Measurements from ENCODE around the gene LRRN2. TPM values are rescaled to one million over a fixed set of nuclear protein-coding genes. Genes with fewer than 3 reads are reported as not detected.

LRRN2 gene
- total RNA-seq, 1 experiment from 2014 or later = 2.0 TPM

GRCh38 chr1:204647114-204647804 lies 38.3 kb downstream of the LRRN2 start:
- no TSS peak for BruUV-seq (replicated peaks)
- intact Hi-C loops (cut with micrococcal nuclease; ENCODE audit: unreplicated experiment) (no loop called here), in situ Hi-C loops (cut with HindIII; ENCODE audit: low pct_unique_long_range_greater_than_20kb, low sequenced_read_pairs) (no loop called here)
- ChIA-PET CTCF (no interaction called here), POLR2A (no interaction called here)
- Histone ChIP-seq H3K9me3 (ENCODE audit: control insufficient read depth, insufficient read depth, low read depth, low read length) (no peaks in the 10 kb centered on the region), H3K27me3 (ENCODE audit: control insufficient read depth, insufficient read depth, low read length) (no peaks in the 10 kb centered on the region), H3K4me3 (ENCODE audit: low read depth in 2 of 2, low read length in 2 of 2) (no peak overlapping the region), H3K36me3 (ENCODE audit: control insufficient read depth, insufficient read depth, low read length) (no peaks in the 10 kb centered on the region), H3K4me1 (ENCODE audit: control insufficient read depth, insufficient read depth, low read length) (no peaks in the 10 kb centered on the region), H3K27ac (ENCODE audit: low read length) (no peak overlapping the region)
- TF ChIP-seq, protein P1, sequence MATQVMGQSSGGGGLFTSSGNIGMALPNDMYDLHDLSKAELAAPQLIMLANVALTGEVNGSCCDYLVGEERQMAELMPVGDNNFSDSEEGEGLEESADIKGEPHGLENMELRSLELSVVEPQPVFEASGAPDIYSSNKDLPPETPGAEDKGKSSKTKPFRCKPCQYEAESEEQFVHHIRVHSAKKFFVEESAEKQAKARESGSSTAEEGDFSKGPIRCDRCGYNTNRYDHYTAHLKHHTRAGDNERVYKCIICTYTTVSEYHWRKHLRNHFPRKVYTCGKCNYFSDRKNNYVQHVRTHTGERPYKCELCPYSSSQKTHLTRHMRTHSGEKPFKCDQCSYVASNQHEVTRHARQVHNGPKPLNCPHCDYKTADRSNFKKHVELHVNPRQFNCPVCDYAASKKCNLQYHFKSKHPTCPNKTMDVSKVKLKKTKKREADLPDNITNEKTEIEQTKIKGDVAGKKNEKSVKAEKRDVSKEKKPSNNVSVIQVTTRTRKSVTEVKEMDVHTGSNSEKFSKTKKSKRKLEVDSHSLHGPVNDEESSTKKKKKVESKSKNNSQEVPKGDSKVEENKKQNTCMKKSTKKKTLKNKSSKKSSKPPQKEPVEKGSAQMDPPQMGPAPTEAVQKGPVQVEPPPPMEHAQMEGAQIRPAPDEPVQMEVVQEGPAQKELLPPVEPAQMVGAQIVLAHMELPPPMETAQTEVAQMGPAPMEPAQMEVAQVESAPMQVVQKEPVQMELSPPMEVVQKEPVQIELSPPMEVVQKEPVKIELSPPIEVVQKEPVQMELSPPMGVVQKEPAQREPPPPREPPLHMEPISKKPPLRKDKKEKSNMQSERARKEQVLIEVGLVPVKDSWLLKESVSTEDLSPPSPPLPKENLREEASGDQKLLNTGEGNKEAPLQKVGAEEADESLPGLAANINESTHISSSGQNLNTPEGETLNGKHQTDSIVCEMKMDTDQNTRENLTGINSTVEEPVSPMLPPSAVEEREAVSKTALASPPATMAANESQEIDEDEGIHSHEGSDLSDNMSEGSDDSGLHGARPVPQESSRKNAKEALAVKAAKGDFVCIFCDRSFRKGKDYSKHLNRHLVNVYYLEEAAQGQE (IDR thresholded peaks at IDR 0.05; ENCODE audit: insufficient read depth in 1 of 2, low read depth in 2 of 2, low read length in 1 of 2) = peak; percentile 90 to 92
- TF ChIP-seq, protein P2, sequence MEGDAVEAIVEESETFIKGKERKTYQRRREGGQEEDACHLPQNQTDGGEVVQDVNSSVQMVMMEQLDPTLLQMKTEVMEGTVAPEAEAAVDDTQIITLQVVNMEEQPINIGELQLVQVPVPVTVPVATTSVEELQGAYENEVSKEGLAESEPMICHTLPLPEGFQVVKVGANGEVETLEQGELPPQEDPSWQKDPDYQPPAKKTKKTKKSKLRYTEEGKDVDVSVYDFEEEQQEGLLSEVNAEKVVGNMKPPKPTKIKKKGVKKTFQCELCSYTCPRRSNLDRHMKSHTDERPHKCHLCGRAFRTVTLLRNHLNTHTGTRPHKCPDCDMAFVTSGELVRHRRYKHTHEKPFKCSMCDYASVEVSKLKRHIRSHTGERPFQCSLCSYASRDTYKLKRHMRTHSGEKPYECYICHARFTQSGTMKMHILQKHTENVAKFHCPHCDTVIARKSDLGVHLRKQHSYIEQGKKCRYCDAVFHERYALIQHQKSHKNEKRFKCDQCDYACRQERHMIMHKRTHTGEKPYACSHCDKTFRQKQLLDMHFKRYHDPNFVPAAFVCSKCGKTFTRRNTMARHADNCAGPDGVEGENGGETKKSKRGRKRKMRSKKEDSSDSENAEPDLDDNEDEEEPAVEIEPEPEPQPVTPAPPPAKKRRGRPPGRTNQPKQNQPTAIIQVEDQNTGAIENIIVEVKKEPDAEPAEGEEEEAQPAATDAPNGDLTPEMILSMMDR (IDR thresholded peaks at IDR 0.05) = no peak
- TF ChIP-seq TCF7L2 (IDR thresholded peaks at IDR 0.05; ENCODE audit: low read depth, low read length) = peak; percentile 95
- DNase-seq (ENCODE audit: low read depth, low spot score) = no peak
- peak; percentile 65; the same call in 1 of the 2 replicates for ATAC-seq

DNA sequence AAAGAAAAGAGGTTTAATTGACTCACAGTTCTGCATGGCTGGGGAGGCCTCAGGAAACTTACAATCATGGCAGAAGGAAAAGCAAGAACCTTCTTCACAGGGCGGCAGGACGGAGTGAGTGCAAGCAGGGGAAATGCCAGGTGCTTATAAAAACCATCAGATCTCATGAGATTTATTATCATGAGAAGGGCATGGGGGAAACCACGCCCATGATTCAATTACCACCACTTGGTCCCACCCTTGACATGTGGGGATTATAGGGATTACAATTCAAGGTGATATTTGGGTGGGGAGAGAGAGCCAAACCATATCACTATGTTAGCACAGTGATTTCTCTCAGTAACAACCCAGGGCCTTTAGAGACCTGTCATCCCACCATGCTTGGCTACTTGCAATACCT lies 39.9 kb downstream of the LRRN2 start:
- no TSS peak for BruUV-seq (replicated peaks)
- intact Hi-C loops (cut with micrococcal nuclease; ENCODE audit: unreplicated experiment) = no loop called here
- TF ChIP-seq POLR2AphosphoS5 (IDR thresholded peaks at IDR 0.05; ENCODE audit: low read depth, low read length) = no peak
- no peak for TF ChIP-seq TCF7L2 (IDR thresholded peaks at IDR 0.05; ENCODE audit: low read depth, low read length)
- TF ChIP-seq, protein P2 (IDR thresholded peaks at IDR 0.05) = no peak
- TF ChIP-seq SIN3A (IDR thresholded peaks at IDR 0.05; ENCODE audit: borderline replicate concordance, insufficient read depth, low read depth, low read length) = no peak
- TF ChIP-seq, protein P1 (IDR thresholded peaks at IDR 0.05; ENCODE audit: insufficient read depth in 1 of 2, low read depth in 2 of 2, low read length in 1 of 2) = no peak
- no peak overlapping the region for H3K27ac ChIP-seq (ENCODE audit: low read length)
- DNase-seq (ENCODE audit: low read depth, low spot score) (no peak), ATAC-seq (no peak)
- no peak overlapping the region for H3K4me3 ChIP-seq (ENCODE audit: low read depth in 2 of 2, low read length in 2 of 2)
- H3K4me1 ChIP-seq (ENCODE audit: control insufficient read depth, insufficient read depth, low read length) = no peaks in the 10 kb centered on the region
- ChIA-PET CTCF (no interaction called here), POLR2A (interaction anchor here (0.6 kb wide), 1 partner anchor 282 kb away, joined by 3 read pairs; no protein-coding TSS in a partner anchor)
- in situ Hi-C loops (cut with HindIII; ENCODE audit: low pct_unique_long_range_greater_than_20kb, low sequenced_read_pairs) = no loop called here
- no peaks in the 10 kb centered on the region for H3K36me3 ChIP-seq (ENCODE audit: control insufficient read depth, insufficient read depth, low read length)
- H3K27me3 ChIP-seq (ENCODE audit: control insufficient read depth, insufficient read depth, low read length) = no peaks in the 10 kb centered on the region
- H3K9me3 ChIP-seq (ENCODE audit: control insufficient read depth, insufficient read depth, low read depth, low read length) = no peaks in the 10 kb centered on the region
